Trophoblast cell (in vitro differentiated cells and primary cell): Measurements from ENCODE around the gene ULK3. TPM values are rescaled to one million over a fixed set of nuclear protein-coding genes. Genes with fewer than 3 reads are reported as not detected.

ENCODE experiments used
- DNase-seq, 2 donors: peaks; one replicate each; pipeline ENCODE4 v3.0.0-alpha.2; 2016
- H2AFZ ChIP-seq: 2 replicates; pipeline ENCODE4 v1.6.1; 2013; ENCODE audit warnings: low read length, moderate library complexity, mild to moderate bottlenecking; ENCODE audit not compliant: insufficient read depth, poor library complexity
- H2AK5ac ChIP-seq: 2 replicates; pipeline ENCODE4 v1.6.1; 2013; ENCODE audit warnings: mild to moderate bottlenecking, low read length
- H2BK120ac ChIP-seq: 2 replicates; pipeline ENCODE4 v1.6.1; 2013; ENCODE audit warnings: low read length, mild to moderate bottlenecking, moderate library complexity; ENCODE audit not compliant: insufficient read depth, poor library complexity
- H2BK12ac ChIP-seq: 2 replicates; pipeline ENCODE4 v1.6.1; 2013; ENCODE audit warnings: mild to moderate bottlenecking, low read length, moderate library complexity
- H2BK5ac ChIP-seq: 2 replicates; pipeline ENCODE4 v1.6.1; 2013; ENCODE audit warnings: low read length, low read depth, moderate library complexity, mild to moderate bottlenecking; ENCODE audit not compliant: poor library complexity
- H3K14ac ChIP-seq: 2 replicates; pipeline ENCODE4 v1.6.1; 2013; ENCODE audit warnings: mild to moderate bottlenecking, low read length
- H3K18ac ChIP-seq: 2 replicates; pipeline ENCODE4 v1.6.1; 2013; ENCODE audit warnings: mild to moderate bottlenecking, low read length
- H3K23ac ChIP-seq: 2 replicates; pipeline ENCODE4 v1.6.1; 2013; ENCODE audit warnings: low read length
- H3K27ac ChIP-seq: 2 replicates; pipeline ENCODE4 v1.5.1; 2013; ENCODE audit warnings: low read depth, mild to moderate bottlenecking, inconsistent platforms, low read length, moderate library complexity
- H3K27me3 ChIP-seq: 2 replicates; pipeline ENCODE4 v1.6.1; 2013; ENCODE audit warnings: inconsistent platforms, mild to moderate bottlenecking, low read length, moderate library complexity; ENCODE audit not compliant: insufficient read depth
- H3K36me3 ChIP-seq, 2 experiments: 1 replicate in 1 of 2; 2 replicates in 1 of 2; pipeline ENCODE4 v1.6.1; 2013; ENCODE audit warnings: low read length in 2 of 2, mild to moderate bottlenecking in 2 of 2, moderate library complexity in 1 of 2; ENCODE audit not compliant: insufficient read depth in 2 of 2, control insufficient read depth in 1 of 2
- H3K4ac ChIP-seq: 2 replicates; pipeline ENCODE4 v1.6.1; 2013; ENCODE audit warnings: low read depth, mild to moderate bottlenecking, low read length, moderate library complexity
- H3K4me1 ChIP-seq, 2 experiments: 1 replicate in 1 of 2; 2 replicates in 1 of 2; pipeline ENCODE4 v1.6.1; 2013; ENCODE audit warnings: low read length in 2 of 2, mild to moderate bottlenecking in 2 of 2, moderate library complexity in 1 of 2; ENCODE audit not compliant: insufficient read depth in 2 of 2, control insufficient read depth in 1 of 2
- H3K4me2 ChIP-seq: 2 replicates; pipeline ENCODE4 v1.6.1; 2013; ENCODE audit warnings: inconsistent platforms, mild to moderate bottlenecking, low read length, moderate library complexity
- H3K4me3 ChIP-seq: 2 replicates; pipeline ENCODE4 v1.5.1; 2013; ENCODE audit warnings: mild to moderate bottlenecking, low read depth, low read length, inconsistent platforms
- H3K79me1 ChIP-seq: one replicate; pipeline ENCODE4 v1.6.1; 2013; ENCODE audit warnings: low read length
- H3K79me2 ChIP-seq: 2 replicates; pipeline ENCODE4 v1.6.1; 2013; ENCODE audit warnings: low read length, mild to moderate bottlenecking; ENCODE audit not compliant: control insufficient read depth, insufficient read depth, poor library complexity
- H3K9ac ChIP-seq: 2 replicates; pipeline ENCODE4 v1.6.1; 2013; ENCODE audit warnings: mild to moderate bottlenecking, low read length
- H3K9me3 ChIP-seq: 2 replicates; pipeline ENCODE4 v1.6.1; 2013; ENCODE audit warnings: low read depth, mild to moderate bottlenecking, control low read depth, inconsistent platforms, low read length; ENCODE audit not compliant: insufficient read depth
- H4K12ac ChIP-seq: 2 replicates; pipeline ENCODE4 v1.6.1; 2013; ENCODE audit warnings: low read depth, mild to moderate bottlenecking, low read length, moderate library complexity
- H4K8ac ChIP-seq: 2 replicates; pipeline ENCODE4 v1.6.1; 2013; ENCODE audit warnings: low read depth, mild to moderate bottlenecking, low read length, moderate library complexity
- H4K91ac ChIP-seq: one replicate; pipeline ENCODE4 v1.6.1; 2013; ENCODE audit warnings: low read depth, mild to moderate bottlenecking, low read length, moderate library complexity
- WGBS: extraction: QIAGEN DNeasy Blood & Tissue Kit; methylation state at CpG from one replicate; pipeline ENCODE4 v1.1.7; 2013; ENCODE audit warnings: missing lambda C conversion rate; ENCODE audit not compliant: insufficient read length, insufficient coverage; ENCODE audit errors: extremely low coverage; 5-methylcytosine and 5-hydroxymethylcytosine counted together
- polyA plus RNA-seq: library from polyadenylated mRNA; stranded (reverse); fragments of 200-250 nt; gene quantifications from 2 replicates; pipeline ENCODE4 v1.2.3, GENCODE V29; 2013

The ULK3 gene
- polyA plus RNA-seq, result 9.3 and 10.1 TPM in 2 replicates

- H3K4me3 ChIP-seq, result peak within 1 kb of the TSS; percentile 91
- peaks cover 11 to 12% of the 10 kb centered on the region in 2 experiments for H3K4me1 ChIP-seq
- no peak within 1 kb of the TSS for H2BK12ac ChIP-seq
- H3K23ac ChIP-seq, result no peak within 1 kb of the TSS
- peak within 1 kb of the TSS; percentile 55 for H2BK120ac ChIP-seq
- peak within 1 kb of the TSS; percentile 60 for H2AK5ac ChIP-seq
- H2BK5ac ChIP-seq, result peak within 1 kb of the TSS; percentile 78
- peak; percentile 89 to 92 for DNase-seq
- H3K4ac ChIP-seq, result peak within 1 kb of the TSS; percentile 48
- H3K79me1 ChIP-seq, result peaks cover 6% of the 10 kb centered on the region
- peak within 1 kb of the TSS; percentile 81 for H4K12ac ChIP-seq
- peak within 1 kb of the TSS; percentile 90 for H3K9ac ChIP-seq
- no peaks in the 10 kb centered on the region for H3K27me3 ChIP-seq
- peak within 1 kb of the TSS; percentile 81 for H3K27ac ChIP-seq
- H3K14ac ChIP-seq, result peak within 1 kb of the TSS; percentile 72
- no CpG with 5 or more reads among the region's 84 CpGs for WGBS
- H3K9me3 ChIP-seq, result no peaks in the 10 kb centered on the region
- H4K91ac ChIP-seq, result peak within 1 kb of the TSS; percentile 85
- peaks cover 3% of the 10 kb centered on the region for H3K79me2 ChIP-seq
- peaks cover 18 to 24% of the 10 kb centered on the region in 2 experiments for H3K36me3 ChIP-seq
- peak within 1 kb of the TSS; percentile 67 for H3K18ac ChIP-seq
- H3K4me2 ChIP-seq, result peak within 1 kb of the TSS; percentile 95
- H2AFZ ChIP-seq, result peak within 1 kb of the TSS; percentile 84
- H4K8ac ChIP-seq, result peak within 1 kb of the TSS; percentile 92
Observed at GRCh38 chr15:74842581-74843444, at the start of gene ULK3. ULK3 (minus strand) TSS chr15:74843156; CDS start chr15:74843105, 51 bp downstream.

GRCh38 chr15:74892313-74892712, 49.4 kb upstream of the ULK3 start:
- Histone ChIP-seq H3K79me1 (peaks cover 5% of the 10 kb centered on the region), H3K9me3 (no peaks in the 10 kb centered on the region), H3K14ac (no peak overlapping the region), H3K23ac (no peak overlapping the region), H4K12ac (no peak overlapping the region), H4K91ac (no peak overlapping the region), H4K8ac (no peak overlapping the region), H3K4me1 (peaks cover 7 to 11% of the 10 kb centered on the region in 2 experiments), H3K18ac (no peak overlapping the region), H2BK5ac (no peak overlapping the region), H3K4me2 (no peak overlapping the region), H3K36me3 (peaks cover 22 to 33% of the 10 kb centered on the region in 2 experiments), H2AK5ac (no peak overlapping the region), H3K27ac (no peak overlapping the region), H3K4me3 (no peak overlapping the region), H2BK12ac (no peak overlapping the region), H2AFZ (no peak overlapping the region), H3K27me3 (no peaks in the 10 kb centered on the region), H3K9ac (no peak overlapping the region), H3K4ac (no peak overlapping the region), H3K79me2 (peaks cover 5% of the 10 kb centered on the region), H2BK120ac (no peak overlapping the region)
- WGBS, result no CpG with 5 or more reads among the region's 3 CpGs
- no peak for DNase-seq

- peaks cover 22 to 26% of the 10 kb centered on the region in 2 experiments for H3K36me3 ChIP-seq
- no peak overlapping the region for H3K23ac ChIP-seq
- no peak overlapping the region for H2AFZ ChIP-seq
- no peak for DNase-seq
- H2BK12ac ChIP-seq, result no peak overlapping the region
- H3K79me2 ChIP-seq, result peaks cover 5% of the 10 kb centered on the region
- H3K4me1 ChIP-seq, result peaks cover 7 to 11% of the 10 kb centered on the region in 2 experiments
- H3K18ac ChIP-seq, result no peak overlapping the region
- H3K14ac ChIP-seq, result no peak overlapping the region
- H2AK5ac ChIP-seq, result no peak overlapping the region
- no peak overlapping the region for H3K4me3 ChIP-seq
- H4K91ac ChIP-seq, result no peak overlapping the region
- H3K79me1 ChIP-seq, result peaks cover 5% of the 10 kb centered on the region
- WGBS, result no CpG with 5 or more reads among the region's 3 CpGs
- no peak overlapping the region for H3K9ac ChIP-seq
- no peak overlapping the region for H2BK5ac ChIP-seq
- H4K8ac ChIP-seq, result no peak overlapping the region
- H3K27me3 ChIP-seq, result no peaks in the 10 kb centered on the region
- H3K4ac ChIP-seq, result no peak overlapping the region
- no peak overlapping the region for H3K4me2 ChIP-seq
- no peak overlapping the region for H4K12ac ChIP-seq
- H3K9me3 ChIP-seq, result no peaks in the 10 kb centered on the region
- no peak overlapping the region for H3K27ac ChIP-seq
- H2BK120ac ChIP-seq, result no peak overlapping the region
Observed at GRCh38 chr15:74891469-74891868, 48.5 kb upstream of the ULK3 start.

DNA sequence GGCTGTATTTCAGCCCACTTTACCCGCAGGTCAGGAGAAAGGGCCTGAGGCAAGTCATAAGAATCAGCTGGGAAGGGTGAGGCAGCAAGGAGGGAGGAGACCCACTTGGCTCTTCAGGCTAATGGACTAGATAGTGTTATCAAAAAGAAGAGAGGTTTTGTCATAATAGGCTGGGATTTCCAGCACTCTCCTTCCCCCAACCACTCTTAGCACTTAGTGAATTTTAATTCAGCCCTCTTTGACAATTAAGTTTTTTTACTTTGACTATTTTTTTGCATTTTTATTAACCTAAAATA, 47.7 kb upstream of the ULK3 start:
- H3K4me3 ChIP-seq, result peak overlapping the region; percentile 88
- no peak overlapping the region for H2BK120ac ChIP-seq
- no peak overlapping the region for H2BK5ac ChIP-seq
- peak in 1 of 2 donors; percentile 96 for DNase-seq
- peaks cover 7 to 11% of the 10 kb centered on the region in 2 experiments for H3K4me1 ChIP-seq
- H3K27ac ChIP-seq, result no peak overlapping the region
- H3K23ac ChIP-seq, result no peak overlapping the region
- no peak overlapping the region for H4K91ac ChIP-seq
- peaks cover 19 to 23% of the 10 kb centered on the region in 2 experiments for H3K36me3 ChIP-seq
- no peak overlapping the region for H3K18ac ChIP-seq
- no peak overlapping the region for H3K9ac ChIP-seq
- WGBS, result no CpG with 5 or more reads among the region's 1 CpG
- peak overlapping the region; percentile 92 for H4K12ac ChIP-seq
- H3K79me1 ChIP-seq, result peaks cover 5% of the 10 kb centered on the region
- no peak overlapping the region for H2BK12ac ChIP-seq
- peak overlapping the region; percentile 94 for H2AFZ ChIP-seq
- peak overlapping the region; percentile 89 for H3K4me2 ChIP-seq
- no peak overlapping the region for H3K14ac ChIP-seq
- H3K4ac ChIP-seq, result no peak overlapping the region
- peaks cover 5% of the 10 kb centered on the region for H3K79me2 ChIP-seq
- H3K27me3 ChIP-seq, result no peaks in the 10 kb centered on the region
- peak overlapping the region; percentile 96 for H4K8ac ChIP-seq
- H2AK5ac ChIP-seq, result no peak overlapping the region
- no peaks in the 10 kb centered on the region for H3K9me3 ChIP-seq
